IMR-90 (cell line): ENCODE data around the gene VAT1.

Source experiments
- BHLHE40 ChIP-seq: fragments of 150-350 bp; IDR thresholded peaks from 2 replicates; pipeline ENCODE4 v1.6.1; 2016; ENCODE audit warnings: mild to moderate bottlenecking, low read depth, low read length
- CEBPB ChIP-seq: IDR thresholded peaks from 2 replicates; pipeline ENCODE4 v1.6.1; 2012; ENCODE audit warnings: low read depth, low read length, improper control_type of control experiment
- FOS ChIP-seq: fragments of 150-350 bp; IDR thresholded peaks from 2 replicates; pipeline ENCODE4 v1.6.1; 2016; ENCODE audit warnings: low read depth, low read length
- MAZ ChIP-seq: IDR thresholded peaks from 2 replicates; pipeline ENCODE4 v1.6.1; 2012; ENCODE audit warnings: low read depth, mild to moderate bottlenecking, low read length, improper control_type of control experiment, moderate library complexity, borderline replicate concordance
- MXI1 ChIP-seq: IDR thresholded peaks from 2 replicates; pipeline ENCODE4 v1.6.1; 2012; ENCODE audit warnings: low read depth, mild to moderate bottlenecking, low read length, moderate library complexity, borderline replicate concordance
- POLR2A ChIP-seq: IDR thresholded peaks from 2 replicates; pipeline ENCODE4 v1.6.1; 2012; ENCODE audit warnings: mild to moderate bottlenecking, low read depth, low read length
- RAD21 ChIP-seq: IDR thresholded peaks from 2 replicates; pipeline ENCODE4 v1.6.1; 2012; ENCODE audit warnings: low read length, improper control_type of control experiment
- RCOR1 ChIP-seq: IDR thresholded peaks from 2 replicates; pipeline ENCODE4 v1.6.1; 2012; ENCODE audit warnings: mild to moderate bottlenecking, low read length, improper control_type of control experiment; ENCODE audit not compliant: insufficient replicate concordance
- SMC3 ChIP-seq: fragments of 150-350 bp; IDR thresholded peaks from 2 replicates; pipeline ENCODE4 v1.6.1; 2016; ENCODE audit warnings: low read depth, mild to moderate bottlenecking, antibody characterized with exemption, low read length, moderate library complexity
- TF ChIP-seq, protein P1 (sequence below): conservative IDR thresholded peaks from 2 replicates; pipeline ENCODE4 v1.5.1; 2012; ENCODE audit warnings: mild to moderate bottlenecking, low read depth, low read length, improper control_type of control experiment
- TF ChIP-seq, protein P2 (sequence below): fragments of 150-350 bp; IDR thresholded peaks from 2 replicates; pipeline ENCODE4 v1.6.1; 2017; ENCODE audit warnings: mild to moderate bottlenecking, antibody characterized with exemption, low read length, low read depth

DNA sequence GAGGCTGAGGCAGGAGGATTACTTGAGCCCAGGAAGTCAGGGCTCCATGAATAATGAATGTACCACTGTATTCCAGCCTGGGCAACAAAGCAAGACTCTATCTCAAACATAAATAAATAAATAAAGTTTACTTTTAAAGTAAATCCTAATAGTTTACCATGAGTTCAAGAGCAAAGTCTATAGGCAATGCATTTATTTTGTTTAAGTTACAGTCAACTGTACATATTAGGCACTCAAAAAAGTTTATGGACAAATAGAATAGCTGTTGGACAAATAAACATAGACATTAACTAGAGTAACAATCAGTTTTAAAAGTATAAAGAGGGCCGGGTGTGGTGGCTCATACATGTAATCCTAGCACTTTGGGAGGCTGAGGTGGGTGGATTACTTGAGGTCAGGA lies 54.3 kb downstream of the VAT1 start:
- TF ChIP-seq POLR2A: no peak
- TF ChIP-seq, protein P1, sequence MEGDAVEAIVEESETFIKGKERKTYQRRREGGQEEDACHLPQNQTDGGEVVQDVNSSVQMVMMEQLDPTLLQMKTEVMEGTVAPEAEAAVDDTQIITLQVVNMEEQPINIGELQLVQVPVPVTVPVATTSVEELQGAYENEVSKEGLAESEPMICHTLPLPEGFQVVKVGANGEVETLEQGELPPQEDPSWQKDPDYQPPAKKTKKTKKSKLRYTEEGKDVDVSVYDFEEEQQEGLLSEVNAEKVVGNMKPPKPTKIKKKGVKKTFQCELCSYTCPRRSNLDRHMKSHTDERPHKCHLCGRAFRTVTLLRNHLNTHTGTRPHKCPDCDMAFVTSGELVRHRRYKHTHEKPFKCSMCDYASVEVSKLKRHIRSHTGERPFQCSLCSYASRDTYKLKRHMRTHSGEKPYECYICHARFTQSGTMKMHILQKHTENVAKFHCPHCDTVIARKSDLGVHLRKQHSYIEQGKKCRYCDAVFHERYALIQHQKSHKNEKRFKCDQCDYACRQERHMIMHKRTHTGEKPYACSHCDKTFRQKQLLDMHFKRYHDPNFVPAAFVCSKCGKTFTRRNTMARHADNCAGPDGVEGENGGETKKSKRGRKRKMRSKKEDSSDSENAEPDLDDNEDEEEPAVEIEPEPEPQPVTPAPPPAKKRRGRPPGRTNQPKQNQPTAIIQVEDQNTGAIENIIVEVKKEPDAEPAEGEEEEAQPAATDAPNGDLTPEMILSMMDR: no peak
- TF ChIP-seq, protein P2, sequence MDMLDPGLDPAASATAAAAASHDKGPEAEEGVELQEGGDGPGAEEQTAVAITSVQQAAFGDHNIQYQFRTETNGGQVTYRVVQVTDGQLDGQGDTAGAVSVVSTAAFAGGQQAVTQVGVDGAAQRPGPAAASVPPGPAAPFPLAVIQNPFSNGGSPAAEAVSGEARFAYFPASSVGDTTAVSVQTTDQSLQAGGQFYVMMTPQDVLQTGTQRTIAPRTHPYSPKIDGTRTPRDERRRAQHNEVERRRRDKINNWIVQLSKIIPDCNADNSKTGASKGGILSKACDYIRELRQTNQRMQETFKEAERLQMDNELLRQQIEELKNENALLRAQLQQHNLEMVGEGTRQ: no peak
- TF ChIP-seq SMC3: no peak
- TF ChIP-seq MAZ: no peak
- TF ChIP-seq MXI1: no peak
- TF ChIP-seq RAD21: no peak
- no peak for TF ChIP-seq FOS
- TF ChIP-seq CEBPB: no peak
- no peak for TF ChIP-seq RCOR1
- no peak for TF ChIP-seq BHLHE40
